GM18526 (cell line): Measurements from ENCODE around the gene PRRT4.

Experiments used
- POLR2A ChIP-seq: IDR thresholded peaks from 3 replicates; pipeline ENCODE4 v1.6.1; 2011; ENCODE audit not compliant: insufficient read length; ENCODE audit errors: extremely low read depth

Gene PRRT4

GRCh38 chr7:128364166-128364870, 2.8 kb upstream of the PRRT4 start:
- TF ChIP-seq POLR2A = no peak

GRCh38 chr7:128363261-128363721, 1.8 kb upstream of the PRRT4 start:
- TF ChIP-seq POLR2A = no peak

- TF ChIP-seq POLR2A = no peak
These were observed 1.2 kb upstream of the PRRT4 start for GRCh38 chr7:128362670-128363069.

GRCh38 chr7:128360359-128360678, 1.2 kb downstream of the PRRT4 start:
- TF ChIP-seq POLR2A = no peak

- no peak for TF ChIP-seq POLR2A
These were observed 1.6 kb downstream of the PRRT4 start for GRCh38 chr7:128359939-128360338.

- no peak for TF ChIP-seq POLR2A
These were observed 2.2 kb downstream of the PRRT4 start for GRCh38 chr7:128359336-128359735.

GRCh38 chr7:128358233-128358632, 3.3 kb downstream of the PRRT4 start:
- TF ChIP-seq POLR2A = no peak

- no peak for TF ChIP-seq POLR2A
These were observed 4.3 kb downstream of the PRRT4 start for GRCh38 chr7:128357217-128357613.

- no peak for TF ChIP-seq POLR2A
These were observed 4.8 kb downstream of the PRRT4 start for GRCh38 chr7:128356546-128357216.

GRCh38 chr7:128353610-128354009, 7.9 kb downstream of the PRRT4 start:
- no peak for TF ChIP-seq POLR2A

- no peak for TF ChIP-seq POLR2A
These were observed 8.3 kb downstream of the PRRT4 start for GRCh38 chr7:128353189-128353588.

GRCh38 chr7:128352636-128353035, 8.9 kb downstream of the PRRT4 start:
- TF ChIP-seq POLR2A = no peak

GRCh38 chr7:128352153-128352537, 9.3 kb downstream of the PRRT4 start:
- TF ChIP-seq POLR2A = no peak

- no peak for TF ChIP-seq POLR2A
These were observed 10.0 kb downstream of the PRRT4 start for GRCh38 chr7:128351296-128352152.

GRCh38 chr7:128350708-128351295, 10.7 kb downstream of the PRRT4 start:
- no peak for TF ChIP-seq POLR2A

GRCh38 chr7:128349466-128349825, 12.0 kb downstream of the PRRT4 start:
- TF ChIP-seq POLR2A = no peak
